NCI-H2171 (cell line): ENCODE measurements around the gene PFDN1.
"Not testable (repeated sequence)": the region's sequence is repeated elsewhere in the genome, so short reads cannot be mapped to it uniquely, and the experiment has no call there.

Source experiments
- DNase-seq: peaks from one replicate; lab custom pipeline; 2025; lab: John Stamatoyannopoulos, UW

Gene PFDN1

DNA sequence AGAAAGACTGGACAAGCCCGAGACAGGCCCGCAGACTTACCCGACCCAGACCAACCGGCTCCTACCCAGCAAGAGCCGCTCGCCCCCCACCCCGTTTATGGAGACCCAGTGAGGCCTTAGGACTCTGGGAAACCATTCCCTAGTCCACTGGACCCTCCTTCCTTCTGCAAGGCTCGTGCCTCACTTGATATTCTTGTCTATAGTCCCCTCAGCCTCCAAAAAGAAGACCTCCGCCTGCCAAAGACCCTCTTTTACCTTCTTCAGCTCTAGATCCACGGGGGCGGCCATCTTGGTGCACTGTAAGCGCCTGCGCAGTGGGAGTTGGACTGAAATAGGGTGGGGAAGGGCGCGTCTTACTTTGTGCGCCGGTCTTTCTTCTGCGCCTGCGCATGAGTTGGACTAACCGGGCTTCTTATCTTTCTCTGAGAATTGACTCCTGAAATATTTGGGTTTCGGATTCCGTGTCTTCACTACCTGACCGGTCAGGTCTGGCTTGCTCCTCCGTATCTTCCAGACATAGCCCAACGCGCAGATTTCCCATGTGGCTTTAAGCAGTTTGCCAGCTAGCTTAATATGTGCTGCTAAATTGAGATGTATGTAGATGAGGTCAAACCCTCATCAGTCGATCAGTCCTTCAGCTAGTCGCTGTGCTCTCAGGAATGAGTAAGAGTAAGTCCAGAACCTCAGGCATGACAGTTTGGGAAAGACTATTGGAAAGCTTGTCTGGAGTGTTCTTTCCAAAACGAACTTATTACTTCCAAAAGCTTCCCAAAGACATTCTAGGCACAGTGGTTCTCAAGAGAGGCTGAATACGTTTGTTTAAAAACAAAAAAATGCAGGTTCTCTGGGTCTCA lies at the start of gene PFDN1:
PFDN1 (minus strand) TSS at position 316 of the 854 bp plus-strand sequence; CDS start at position 288, 28 bp downstream.
- peak; percentile 80 for DNase-seq

DNA sequence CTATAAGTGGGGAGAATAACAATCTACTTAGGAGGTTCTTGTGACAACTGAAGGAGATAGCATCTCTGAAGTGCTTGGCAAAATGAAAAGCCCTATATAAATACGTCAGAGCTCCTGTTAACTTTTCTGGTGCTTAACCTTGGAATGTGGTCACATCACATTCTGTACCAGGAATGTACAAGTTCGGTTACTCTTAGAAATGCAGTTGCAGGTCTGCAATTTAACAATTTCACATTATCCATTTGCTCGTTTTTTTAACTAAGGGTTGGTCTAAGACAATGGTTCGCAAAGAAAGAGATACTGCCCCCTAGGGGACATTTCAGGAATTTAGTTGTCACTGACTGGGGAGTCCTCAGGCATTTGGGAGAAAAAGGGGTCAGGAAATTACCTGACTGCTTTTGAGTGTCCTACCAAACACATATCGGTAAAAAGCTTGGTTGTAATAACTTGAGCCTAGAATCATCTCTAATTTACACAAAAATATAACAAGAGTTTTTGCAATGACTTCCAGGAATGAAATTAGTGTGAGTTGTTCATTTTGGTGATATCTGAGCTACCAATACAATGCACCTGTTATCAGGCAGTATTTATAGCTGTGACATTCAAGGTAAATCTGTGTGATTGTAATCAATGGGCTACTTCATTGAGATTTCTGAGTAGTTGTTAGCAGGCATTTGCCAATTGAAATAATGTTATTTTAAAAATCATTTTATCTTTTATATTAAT lies 48.9 kb upstream of the PFDN1 start:
- DNase-seq = no peak

DNA sequence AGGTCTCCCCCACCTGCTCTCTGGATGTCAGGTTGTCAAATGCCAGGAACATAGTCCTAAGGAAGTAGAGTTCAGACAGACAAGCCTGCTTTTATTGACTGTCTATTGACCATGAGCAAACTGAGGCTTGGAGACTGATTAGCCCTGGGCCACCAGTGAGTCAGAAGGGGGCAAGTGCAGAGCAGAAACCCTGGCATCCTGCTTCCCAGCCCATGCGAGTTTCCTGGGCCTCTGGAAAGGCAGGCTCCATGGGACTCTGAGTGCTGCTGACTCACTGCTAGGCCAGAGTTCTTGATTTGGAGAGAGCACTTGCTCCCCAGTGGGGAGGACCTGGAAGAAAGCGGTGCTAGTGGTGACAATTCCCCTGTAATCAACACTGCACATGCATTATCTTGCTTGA lies 46.3 kb upstream of the PFDN1 start:
- no peak for DNase-seq

GRCh38 chr5:140348104-140348503 lies 45.2 kb upstream of the PFDN1 start:
- DNase-seq = no peak

GRCh38 chr5:140347360-140347759 lies 44.5 kb upstream of the PFDN1 start:
- no peak for DNase-seq

DNA sequence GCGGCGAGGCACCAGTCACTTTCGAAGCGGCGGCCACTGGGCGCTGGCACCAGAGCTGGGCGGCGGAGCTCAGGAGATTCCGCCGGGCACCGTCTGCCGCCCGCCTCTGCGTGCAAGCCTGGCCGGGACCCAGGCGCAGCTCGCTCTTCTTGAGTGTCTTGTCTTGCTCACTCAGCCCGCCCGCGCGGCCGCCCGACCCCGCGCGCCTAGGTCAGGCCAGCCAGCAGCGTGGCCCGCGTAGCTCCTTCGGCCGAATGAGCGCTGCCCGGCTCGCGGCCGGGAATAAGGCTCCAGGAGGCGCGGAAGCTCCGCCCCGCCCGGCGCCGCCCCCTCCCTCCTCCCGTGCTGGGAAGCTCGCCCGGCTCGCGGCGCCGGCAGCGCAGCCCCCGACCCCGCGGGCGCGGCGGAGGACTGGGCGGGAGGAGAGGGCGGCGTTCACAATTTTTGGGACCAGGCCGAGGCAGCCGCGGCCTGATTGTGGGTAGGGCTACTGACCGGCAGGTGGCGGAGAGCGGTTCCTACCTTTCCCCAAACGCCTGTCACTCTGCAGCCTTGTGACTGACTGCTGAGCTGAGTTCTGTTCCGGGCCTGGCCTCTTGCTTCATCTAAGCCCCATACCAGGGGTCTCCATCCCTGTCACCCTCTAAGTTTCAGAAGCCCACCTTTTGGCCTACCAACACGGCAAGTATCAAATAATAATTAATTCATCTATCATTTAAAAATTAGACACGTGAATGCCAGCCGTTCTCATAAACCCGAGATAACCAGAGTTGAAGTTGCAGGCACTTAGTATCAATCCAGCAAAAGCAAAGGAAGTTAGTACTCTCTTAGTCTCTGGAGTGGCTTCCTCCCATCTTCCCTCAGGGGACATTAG lies 43.7 kb upstream of the PFDN1 start, which contains the start of gene HBEGF:
HBEGF (minus strand) TSS at position 256 of the 874 bp plus-strand sequence. CDS start 275 bp downstream, outside the sequence.
- no peak for DNase-seq

- no peak for DNase-seq
Measured at GRCh38 chr5:140345919-140346347, 43.0 kb upstream of the PFDN1 start.

- DNase-seq = no peak
Measured at GRCh38 chr5:140344683-140345423, 42.0 kb upstream of the PFDN1 start.

GRCh38 chr5:140343849-140344248 lies 40.9 kb upstream of the PFDN1 start:
- DNase-seq = not testable (repeated sequence)

GRCh38 chr5:140342896-140343295 lies 40.0 kb upstream of the PFDN1 start:
- no peak for DNase-seq

DNA sequence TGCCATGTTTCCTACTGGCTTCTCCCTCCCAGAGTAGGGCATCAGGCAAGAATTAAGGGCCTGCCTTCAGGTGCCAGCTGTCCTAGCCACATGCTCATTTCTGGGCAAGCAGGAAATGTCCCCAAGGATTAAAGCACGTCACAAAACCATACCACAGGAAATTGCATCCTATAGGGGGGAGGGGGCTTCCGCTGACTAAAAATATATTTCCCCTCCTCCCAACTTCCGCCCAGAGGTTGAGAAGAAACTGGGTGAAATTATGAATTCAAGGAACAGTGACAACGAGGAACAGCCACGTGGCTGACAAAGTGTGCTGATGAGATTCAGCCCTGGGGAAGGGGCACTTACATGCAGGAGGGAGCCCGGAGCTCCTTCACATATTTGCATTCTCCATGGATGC lies 39.4 kb upstream of the PFDN1 start:
- DNase-seq = no peak

- DNase-seq = no peak
Measured at GRCh38 chr5:140341591-140341990, 38.7 kb upstream of the PFDN1 start.

GRCh38 chr5:140340605-140341121 lies 37.8 kb upstream of the PFDN1 start:
- no peak for DNase-seq

DNA sequence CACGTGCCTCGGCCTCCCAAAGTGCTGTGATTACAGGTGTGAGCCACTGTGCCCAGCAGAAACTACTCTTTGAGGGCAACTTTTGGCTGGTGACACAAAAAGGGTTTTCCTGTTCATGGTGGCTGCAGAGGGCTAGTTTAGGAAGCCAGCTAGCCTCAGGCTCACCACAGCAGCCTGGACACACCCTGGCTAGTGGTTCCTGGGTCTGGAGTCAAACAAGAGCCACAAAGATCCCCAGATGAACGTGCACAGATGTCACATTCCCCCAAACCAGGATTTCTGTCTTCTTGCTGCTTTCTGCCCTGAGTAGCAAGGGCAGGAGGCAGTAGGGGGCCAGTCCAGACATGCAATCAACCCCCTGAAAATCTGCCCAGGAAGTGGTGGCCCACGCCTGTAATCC lies 36.7 kb upstream of the PFDN1 start:
- DNase-seq = no peak

GRCh38 chr5:140338908-140339307 lies 36.0 kb upstream of the PFDN1 start:
- no peak for DNase-seq

DNA sequence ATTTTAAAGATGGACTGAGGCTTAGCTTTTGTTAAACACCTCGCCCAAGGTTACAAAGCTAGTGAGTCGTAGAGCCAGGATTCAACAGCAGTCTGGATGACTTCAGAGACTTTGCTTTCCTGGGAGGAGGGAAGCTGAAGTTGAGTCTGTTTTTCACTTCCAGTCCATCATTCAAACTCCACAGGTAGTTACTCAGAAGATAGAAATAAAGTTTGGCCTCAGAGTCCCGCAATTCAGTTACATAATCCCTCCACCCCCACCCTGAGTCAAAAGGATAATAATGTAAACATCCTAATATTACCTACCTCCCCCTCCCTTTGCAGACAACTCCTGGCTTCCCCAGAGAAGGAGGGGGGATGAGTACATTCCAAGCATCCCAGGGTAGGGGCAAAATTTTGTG lies 35.4 kb upstream of the PFDN1 start:
- DNase-seq = no peak

- no peak for DNase-seq
Measured at GRCh38 chr5:140337880-140338279, 35.0 kb upstream of the PFDN1 start.

GRCh38 chr5:140336388-140336787 lies 33.5 kb upstream of the PFDN1 start:
- no peak for DNase-seq

GRCh38 chr5:140331638-140332037 lies 28.7 kb upstream of the PFDN1 start:
- no peak for DNase-seq

GRCh38 chr5:140329739-140330481 lies 27.0 kb upstream of the PFDN1 start:
- DNase-seq = no peak
